Measurements from ENCODE around the gene CNOT1.

- TF ChIP-seq CTCF (IDR thresholded peaks at IDR 0.05) (peak in 1 of 3 experiments; percentile 23), POLR2A (IDR thresholded peaks at IDR 0.05) (peak; percentile 74)
Measured at GRCh38 chr16:58629733-58630640, at the start of gene CNOT1.

Data from testis (tissue), 2 donors.